GM11168 (cell line): Measurements from ENCODE around the gene WNT4.

Source experiments
- in situ Hi-C: fragments of 300-500 bp; cut with MboI; formaldehyde crosslinking; loops from one replicate; pipeline ENCODE4 v1.12.0; 2022; ENCODE audit warnings: low sequenced_read_pairs; ENCODE audit not compliant: unreplicated experiment

The WNT4 gene

GRCh38 chr1:22133247-22133930 is 9.5 kb downstream of the WNT4 start:
- in situ Hi-C loops: loop anchor here (5.0 to 25.0 kb wide), 2 partner anchors 144 to 504 kb away; partner anchors contain the start of genes C1QA and C1QC

GRCh38 chr1:22132517-22133235 is 10.2 kb downstream of the WNT4 start:
- in situ Hi-C loops: loop anchor here (5.0 to 25.0 kb wide), 2 partner anchors 145 to 505 kb away; partner anchors contain the start of genes C1QA and C1QC

- in situ Hi-C loops: loop anchor here (5.0 to 25.0 kb wide), 2 partner anchors 145 to 505 kb away; partner anchors contain the start of genes C1QA and C1QC
Observed at GRCh38 chr1:22131875-22132486, 10.9 kb downstream of the WNT4 start.

- in situ Hi-C loops: loop anchor here (5.0 to 25.0 kb wide), 2 partner anchors 146 to 506 kb away; partner anchors contain the start of genes C1QA and C1QC
Observed at GRCh38 chr1:22131062-22131461, 11.8 kb downstream of the WNT4 start.

- in situ Hi-C loops: loop anchor here (5.0 to 25.0 kb wide), 3 partner anchors 148 to 508 kb away; partner anchors contain the start of genes C1QA and C1QC
Observed at GRCh38 chr1:22129501-22130117, 13.3 kb downstream of the WNT4 start.

- in situ Hi-C loops: loop anchor here (5.0 to 25.0 kb wide), 2 partner anchors 289 to 509 kb away; partner anchors contain the start of genes C1QA and C1QC
Observed at GRCh38 chr1:22128392-22128791, 14.5 kb downstream of the WNT4 start.

GRCh38 chr1:22127731-22128130 is 15.2 kb downstream of the WNT4 start:
- in situ Hi-C loops: loop anchor here (5.0 to 25.0 kb wide), 2 partner anchors 290 to 510 kb away; partner anchors contain the start of genes C1QA and C1QC

- in situ Hi-C loops: loop anchor here (5.0 to 25.0 kb wide), 2 partner anchors 290 to 510 kb away; partner anchors contain the start of genes C1QA and C1QC
Observed at GRCh38 chr1:22127248-22127647, 15.6 kb downstream of the WNT4 start.

GRCh38 chr1:22126531-22126930 is 16.4 kb downstream of the WNT4 start:
- in situ Hi-C loops: loop anchor here (5.0 to 25.0 kb wide), 2 partner anchors 291 to 511 kb away; partner anchors contain the start of genes C1QA and C1QC

GRCh38 chr1:22124592-22125229 is 18.2 kb downstream of the WNT4 start:
- in situ Hi-C loops: loop anchor here (5.0 to 25.0 kb wide), 2 partner anchors 293 to 513 kb away; partner anchors contain the start of genes C1QA and C1QC

- in situ Hi-C loops: no loop called here
Observed at GRCh38 chr1:22123901-22124404, 18.9 kb downstream of the WNT4 start.

GRCh38 chr1:22123071-22123390 is 19.9 kb downstream of the WNT4 start:
- in situ Hi-C loops: no loop called here

GRCh38 chr1:22122273-22123070 is 20.4 kb downstream of the WNT4 start:
- in situ Hi-C loops: no loop called here

GRCh38 chr1:22121421-22121911 is 21.4 kb downstream of the WNT4 start:
- in situ Hi-C loops: no loop called here

- in situ Hi-C loops: no loop called here
Observed at GRCh38 chr1:22120469-22120790, 22.5 kb downstream of the WNT4 start.

GRCh38 chr1:22119626-22120468 is 23.1 kb downstream of the WNT4 start:
- in situ Hi-C loops: no loop called here

GRCh38 chr1:22118291-22118992 is 24.5 kb downstream of the WNT4 start:
- in situ Hi-C loops: no loop called here
